Measurements from ENCODE around the gene IGF2BP3.

The IGF2BP3 gene

DNA sequence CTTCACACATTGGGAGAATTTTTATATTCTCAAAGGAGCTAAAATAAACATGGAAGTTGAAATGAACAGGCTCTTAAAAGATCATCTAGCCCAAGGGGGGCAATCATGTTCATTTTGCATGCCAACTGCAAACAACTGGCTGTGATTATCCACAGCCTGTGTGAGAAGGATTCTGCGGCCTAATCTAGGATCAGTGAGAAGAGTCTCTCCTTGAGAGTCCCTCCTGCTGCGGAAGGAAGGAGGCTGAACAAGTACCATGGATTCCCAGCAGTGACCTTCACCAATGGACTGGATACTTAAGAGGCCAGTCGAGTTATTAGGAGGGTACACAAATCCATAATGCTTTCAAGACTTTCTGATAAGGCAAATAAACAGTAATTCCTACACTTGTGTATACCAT, 76.7 kb downstream of the IGF2BP3 start:
- DNase-seq (ENCODE audit: low read depth): no peak
- no peak overlapping the region for H3K4me3 ChIP-seq (ENCODE audit: low read depth, low read length)
- TF ChIP-seq, protein P1, sequence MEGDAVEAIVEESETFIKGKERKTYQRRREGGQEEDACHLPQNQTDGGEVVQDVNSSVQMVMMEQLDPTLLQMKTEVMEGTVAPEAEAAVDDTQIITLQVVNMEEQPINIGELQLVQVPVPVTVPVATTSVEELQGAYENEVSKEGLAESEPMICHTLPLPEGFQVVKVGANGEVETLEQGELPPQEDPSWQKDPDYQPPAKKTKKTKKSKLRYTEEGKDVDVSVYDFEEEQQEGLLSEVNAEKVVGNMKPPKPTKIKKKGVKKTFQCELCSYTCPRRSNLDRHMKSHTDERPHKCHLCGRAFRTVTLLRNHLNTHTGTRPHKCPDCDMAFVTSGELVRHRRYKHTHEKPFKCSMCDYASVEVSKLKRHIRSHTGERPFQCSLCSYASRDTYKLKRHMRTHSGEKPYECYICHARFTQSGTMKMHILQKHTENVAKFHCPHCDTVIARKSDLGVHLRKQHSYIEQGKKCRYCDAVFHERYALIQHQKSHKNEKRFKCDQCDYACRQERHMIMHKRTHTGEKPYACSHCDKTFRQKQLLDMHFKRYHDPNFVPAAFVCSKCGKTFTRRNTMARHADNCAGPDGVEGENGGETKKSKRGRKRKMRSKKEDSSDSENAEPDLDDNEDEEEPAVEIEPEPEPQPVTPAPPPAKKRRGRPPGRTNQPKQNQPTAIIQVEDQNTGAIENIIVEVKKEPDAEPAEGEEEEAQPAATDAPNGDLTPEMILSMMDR (IDR thresholded peaks at IDR 0.05; ENCODE audit: insufficient read depth, low read depth, low read length, missing control alignments): no peak

DNA sequence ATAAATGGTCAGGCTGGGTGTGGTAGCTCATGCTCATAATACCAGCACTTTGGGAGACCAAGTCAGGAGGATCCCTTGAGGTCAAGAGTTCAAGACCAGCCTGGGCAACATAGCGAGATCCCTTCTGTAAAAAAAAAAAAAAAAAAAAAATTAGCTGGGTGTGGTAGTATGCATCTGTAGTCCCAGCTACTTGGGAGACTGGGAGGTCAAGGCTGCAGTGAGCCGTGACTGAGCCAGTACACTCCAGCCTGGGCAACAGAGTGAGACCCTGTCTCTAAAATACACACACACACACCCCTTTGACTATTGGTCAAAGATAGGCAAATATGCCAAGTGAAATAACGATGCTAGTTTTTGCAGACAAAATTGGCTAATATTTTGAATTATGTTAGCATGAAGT, 80.6 kb downstream of the IGF2BP3 start:
- no peak overlapping the region for H3K4me3 ChIP-seq (ENCODE audit: low read depth, low read length)
- TF ChIP-seq, protein P1 (IDR thresholded peaks at IDR 0.05; ENCODE audit: insufficient read depth, low read depth, low read length, missing control alignments): no peak
- DNase-seq (ENCODE audit: low read depth): no peak

DNA sequence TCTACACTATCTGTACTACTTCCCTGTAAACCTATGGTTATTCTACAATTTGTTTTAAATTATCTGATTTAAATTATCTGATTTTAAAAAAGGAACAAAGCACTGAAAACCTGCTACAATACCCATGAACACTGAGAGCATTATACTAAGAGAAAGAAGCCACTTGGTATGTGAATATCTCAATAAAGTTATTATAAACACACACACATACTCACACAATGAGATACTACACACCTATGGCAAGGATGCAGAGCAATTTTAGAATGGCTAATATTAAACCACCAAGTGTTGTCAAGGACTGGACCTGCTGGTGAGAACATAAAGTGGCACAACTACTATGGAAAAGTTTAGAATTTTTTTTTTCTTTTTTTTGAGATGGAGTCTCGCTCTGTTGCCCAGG, 82.7 kb downstream of the IGF2BP3 start:
- H3K4me3 ChIP-seq (ENCODE audit: low read depth, low read length): no peak overlapping the region
- no peak for DNase-seq (ENCODE audit: low read depth)
- TF ChIP-seq, protein P1 (IDR thresholded peaks at IDR 0.05; ENCODE audit: insufficient read depth, low read depth, low read length, missing control alignments): no peak

DNA sequence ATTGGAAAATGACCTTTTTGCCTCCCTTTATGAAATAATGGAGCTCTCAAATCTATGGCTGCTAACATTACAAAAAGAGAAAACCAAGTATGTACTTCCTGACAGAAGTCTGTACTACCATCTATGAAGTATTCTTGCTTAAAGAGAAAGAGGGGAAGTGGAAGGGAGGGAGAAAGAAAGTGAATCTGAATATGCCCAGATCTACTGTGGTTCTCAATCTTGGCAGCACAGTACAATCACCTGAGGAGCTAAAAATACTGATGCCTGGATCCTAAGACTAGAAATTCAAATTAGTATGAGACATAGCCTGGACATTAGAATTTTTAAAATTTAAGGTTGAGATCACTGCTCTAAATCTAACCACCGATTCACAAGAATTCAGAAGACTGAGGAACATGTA, 85.2 kb downstream of the IGF2BP3 start:
- TF ChIP-seq, protein P1 (IDR thresholded peaks at IDR 0.05; ENCODE audit: insufficient read depth, low read depth, low read length, missing control alignments): no peak
- no peak overlapping the region for H3K4me3 ChIP-seq (ENCODE audit: low read depth, low read length)
- peak; percentile 38 for DNase-seq (ENCODE audit: low read depth)

DNA sequence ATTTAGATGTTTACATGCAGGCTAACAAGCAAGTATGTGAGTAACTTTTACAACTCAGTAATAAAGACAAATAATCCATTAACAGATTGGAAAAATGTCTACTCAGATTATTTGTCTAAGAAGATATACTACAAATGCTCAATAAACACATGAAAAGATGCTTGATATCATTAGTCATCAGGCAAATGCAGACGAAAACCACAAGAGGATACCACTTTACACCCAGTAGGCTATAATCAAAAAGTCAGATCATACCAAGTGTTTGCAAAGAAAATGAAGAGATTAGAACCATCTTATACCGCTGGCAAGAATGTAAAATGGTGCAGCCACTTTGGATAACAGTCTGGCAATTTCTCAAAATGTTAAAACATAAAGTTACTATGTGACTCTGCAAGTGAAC, 87.1 kb downstream of the IGF2BP3 start:
- TF ChIP-seq, protein P1 (IDR thresholded peaks at IDR 0.05; ENCODE audit: insufficient read depth, low read depth, low read length, missing control alignments): no peak
- no peak for DNase-seq (ENCODE audit: low read depth)

DNA sequence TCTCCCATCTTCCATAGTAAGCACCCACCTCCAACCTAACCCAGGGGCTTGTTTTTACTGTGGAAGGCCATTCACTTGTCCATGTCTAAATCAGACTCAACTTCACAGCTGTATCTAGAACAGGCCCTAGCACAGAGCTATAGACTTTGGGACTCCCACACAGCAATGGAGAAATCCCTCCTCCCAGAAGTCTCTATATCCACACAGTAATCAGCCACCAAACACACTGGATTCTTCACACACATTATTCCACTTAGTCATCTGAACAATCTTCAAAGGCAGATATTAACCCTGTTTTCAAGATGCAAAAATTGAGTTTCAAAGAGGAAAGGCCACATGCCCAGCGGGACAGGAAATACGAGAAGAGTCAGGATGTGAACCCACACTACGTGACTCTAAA, 89.3 kb downstream of the IGF2BP3 start:
- no peak overlapping the region for H3K4me3 ChIP-seq (ENCODE audit: low read depth, low read length)
- DNase-seq (ENCODE audit: low read depth): peak; percentile 30
- TF ChIP-seq, protein P1 (IDR thresholded peaks at IDR 0.05; ENCODE audit: insufficient read depth, low read depth, low read length, missing control alignments): no peak

More for the DNA sequence above, 87.1 kb downstream of the IGF2BP3 start:
- no peak overlapping the region for H3K4me3 ChIP-seq (ENCODE audit: low read depth, low read length)

DNA sequence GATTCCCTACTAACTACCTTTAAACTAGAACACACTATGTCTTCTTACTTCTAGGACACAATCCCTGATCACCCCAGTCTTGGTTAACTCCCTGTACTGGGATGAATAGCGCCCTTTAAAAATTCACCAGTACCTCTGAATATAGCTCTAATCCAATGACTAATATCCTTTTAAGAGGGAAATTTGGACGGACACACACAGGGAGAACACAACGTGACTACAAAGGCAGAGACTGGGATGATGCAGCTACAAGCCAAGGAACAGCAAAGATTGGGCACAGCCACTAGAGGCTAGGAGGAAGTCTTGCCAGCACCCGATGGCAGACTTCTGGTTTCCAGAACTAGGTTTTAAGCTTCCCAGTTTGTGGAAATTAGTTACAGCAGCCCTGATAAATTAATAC, 89.7 kb downstream of the IGF2BP3 start:
- H3K4me3 ChIP-seq (ENCODE audit: low read depth, low read length): no peak overlapping the region
- DNase-seq (ENCODE audit: low read depth): no peak
- TF ChIP-seq, protein P1 (IDR thresholded peaks at IDR 0.05; ENCODE audit: insufficient read depth, low read depth, low read length, missing control alignments): no peak

Data from GM12865 (cell line).